Measurements from ENCODE around the gene SLFN14.
"Not testable (repeated sequence)": the region's sequence is repeated elsewhere in the genome, so short reads cannot be mapped to it uniquely, and the experiment has no call there.

SLFN14 gene

DNA sequence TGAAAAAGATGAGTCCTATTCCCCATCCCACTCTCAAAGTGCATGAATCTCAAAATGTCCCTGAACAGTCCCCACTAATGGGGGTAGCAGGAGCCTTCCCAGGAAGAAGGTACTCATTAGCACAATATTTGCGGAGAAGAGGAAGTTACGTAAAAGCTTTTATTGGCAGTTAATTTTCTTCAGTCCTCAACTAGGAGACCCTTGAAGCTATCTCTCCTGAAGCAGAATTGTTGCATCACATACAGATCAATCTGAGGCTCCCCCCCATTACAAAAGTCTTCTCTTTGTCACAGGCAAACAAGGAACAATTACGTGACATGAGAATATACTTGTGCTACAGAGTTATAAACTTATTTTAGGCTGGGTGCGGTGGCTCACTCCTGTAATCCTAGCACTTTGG lies 37.3 kb downstream of the SLFN14 start:
- no peak for DNase-seq (ENCODE audit: extremely low read depth in 1 of 2, low read depth in 1 of 2)

DNA sequence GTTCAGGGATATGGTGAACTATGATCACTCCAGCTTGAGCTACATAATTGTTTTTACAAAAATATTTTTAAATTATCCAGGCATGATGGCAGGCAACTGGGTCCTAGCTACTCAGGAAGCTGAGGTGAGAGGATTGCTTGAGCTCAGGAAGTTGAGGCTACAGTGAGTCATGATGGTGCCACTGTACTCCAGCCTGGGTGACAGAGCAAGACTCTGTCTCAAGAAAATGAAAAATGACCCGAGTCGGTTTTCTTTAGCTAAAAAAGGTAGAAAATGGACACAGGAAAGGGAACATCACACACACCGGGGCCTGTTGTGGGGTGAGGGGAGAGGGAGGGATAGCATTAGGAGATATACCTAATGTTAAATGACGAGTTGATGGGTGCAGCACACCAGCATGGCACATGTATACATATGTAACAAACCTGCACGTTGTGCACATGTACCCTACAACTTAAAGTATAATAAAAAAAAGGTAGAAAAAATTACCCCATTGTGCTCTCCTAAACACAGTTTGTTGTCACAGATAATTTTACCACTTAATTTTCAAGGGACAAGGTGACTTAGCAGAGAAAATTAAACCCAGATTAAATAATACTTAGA lies 38.9 kb downstream of the SLFN14 start:
- not testable (repeated sequence) for DNase-seq (ENCODE audit: extremely low read depth in 1 of 2, low read depth in 1 of 2)

- DNase-seq (ENCODE audit: extremely low read depth in 1 of 2, low read depth in 1 of 2): no peak
Measured at GRCh38 chr17:35521150-35521549, 39.5 kb downstream of the SLFN14 start.

DNA sequence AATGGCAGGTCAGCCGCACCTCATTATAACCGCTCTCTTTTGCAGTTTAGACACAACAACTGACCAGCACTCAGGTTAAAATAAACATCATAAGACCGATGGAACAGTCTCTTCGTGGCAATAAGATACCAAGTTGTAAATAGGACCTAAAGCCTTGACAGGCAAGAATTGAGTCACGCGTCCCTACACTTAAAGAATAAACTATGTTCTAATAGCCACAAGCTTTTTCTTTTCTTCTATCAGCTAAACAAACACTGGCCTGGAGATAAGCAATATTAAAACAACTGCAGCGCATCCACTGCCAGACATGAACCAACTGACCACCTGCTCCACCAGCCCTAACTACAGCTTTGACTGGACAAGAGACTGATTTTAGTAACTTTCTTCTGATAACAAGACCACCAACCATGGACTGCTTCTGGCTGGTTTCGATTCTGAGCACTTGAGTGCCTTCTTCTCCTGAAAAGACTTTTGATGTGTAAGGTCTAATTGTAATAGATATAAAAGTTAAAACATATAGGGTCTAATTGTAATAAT lies 40.6 kb downstream of the SLFN14 start:
- no peak for DNase-seq (ENCODE audit: extremely low read depth in 1 of 2, low read depth in 1 of 2)

- DNase-seq (ENCODE audit: extremely low read depth in 1 of 2, low read depth in 1 of 2): no peak
Measured at GRCh38 chr17:35519439-35519838, 41.2 kb downstream of the SLFN14 start.

- not testable (repeated sequence) for DNase-seq (ENCODE audit: extremely low read depth in 1 of 2, low read depth in 1 of 2)
Measured at GRCh38 chr17:35518431-35518830, 42.2 kb downstream of the SLFN14 start.

GRCh38 chr17:35515027-35515426 lies 45.6 kb downstream of the SLFN14 start:
- no peak for DNase-seq (ENCODE audit: extremely low read depth in 1 of 2, low read depth in 1 of 2)

DNA sequence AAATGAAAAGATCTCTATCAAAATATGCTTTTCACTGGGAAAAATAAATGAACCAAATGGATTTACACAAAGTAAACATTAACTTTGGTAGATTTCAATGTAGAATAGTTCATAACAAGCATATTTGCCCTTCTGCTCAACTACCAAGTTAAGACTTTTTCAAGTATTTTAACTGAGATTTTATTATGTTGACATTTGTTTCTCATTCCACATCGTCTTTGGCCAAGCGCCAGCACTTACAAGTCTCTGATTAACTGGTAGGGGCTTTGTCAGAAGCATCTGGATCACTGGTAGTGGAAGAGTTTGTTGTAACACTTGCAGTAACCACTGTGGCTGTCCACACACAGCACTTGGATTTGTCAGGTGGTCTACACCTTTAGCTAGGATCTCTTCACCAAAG lies 46.1 kb downstream of the SLFN14 start:
- DNase-seq (ENCODE audit: extremely low read depth in 1 of 2, low read depth in 1 of 2): no peak
